AG08395 (cell line): ENCODE results near the gene CLIC5.

Source experiments
- DNase-seq: peaks from one replicate; pipeline ENCODE4 v3.0.0; 2012; ENCODE audit warnings: mixed read lengths, low spot score

The CLIC5 gene

GRCh38 chr6:45838451-45838850, 177.2 kb downstream of the CLIC5 start:
- DNase-seq = no peak

GRCh38 chr6:45837541-45838200, 178.0 kb downstream of the CLIC5 start:
- no peak for DNase-seq

GRCh38 chr6:45836984-45837383, 178.7 kb downstream of the CLIC5 start:
- DNase-seq = no peak

- no peak for DNase-seq
Observed at GRCh38 chr6:45836438-45836824, 179.2 kb downstream of the CLIC5 start.

- DNase-seq = no peak
Observed at GRCh38 chr6:45835721-45836437, 179.8 kb downstream of the CLIC5 start.

- no peak for DNase-seq
Observed at GRCh38 chr6:45832063-45832462, 183.6 kb downstream of the CLIC5 start.
